H7 (cell line): Measurements from ENCODE around the gene RNF135. TPM values are rescaled to one million over a fixed set of nuclear protein-coding genes. Genes with fewer than 3 reads are reported as not detected.
"Not testable (repeated sequence)": the region's sequence is repeated elsewhere in the genome, so short reads cannot be mapped to it uniquely, and the experiment has no call there.

Experiments used
- DNase-seq: peaks from one replicate; pipeline ENCODE4 v3.0.0; 2012
- H3K27me3 ChIP-seq: 2 replicates; pipeline ENCODE4 v1.6.0; 2011; ENCODE audit warnings: mild to moderate bottlenecking, low read length; ENCODE audit not compliant: control insufficient read depth, insufficient read depth
- H3K36me3 ChIP-seq: replicated peaks from 2 replicates; pipeline ENCODE4 v1.5.1; 2011; ENCODE audit warnings: low read length; ENCODE audit not compliant: control insufficient read depth, insufficient read depth
- H3K4me3 ChIP-seq: 2 replicates; pipeline ENCODE4 v1.5.1; 2011; ENCODE audit warnings: low read depth, mild to moderate bottlenecking, control low read depth, low read length, moderate library complexity; ENCODE audit not compliant: insufficient read depth
- total RNA-seq: library from RNA; depleted of rRNA; stranded (reverse); fragments of >200 nt; shearing (Covaris generic); gene quantifications from 2 replicates; pipeline ENCODE4 v1.2.3, GENCODE V29; 2014

Gene RNF135
- total RNA-seq, 1 experiment from 2014 or later, result 9.8 TPM

- no peak overlapping the region for H3K4me3 ChIP-seq
- peaks cover 15% of the 10 kb centered on the region for H3K27me3 ChIP-seq
- no peak for DNase-seq
- H3K36me3 ChIP-seq, result no peaks in the 10 kb centered on the region; the same call in 1 of the 2 replicates
These were observed 33.3 kb downstream of the RNF135 start for GRCh38 chr17:31004160-31004559.

GRCh38 chr17:31007695-31008373 lies 37.0 kb downstream of the RNF135 start:
- DNase-seq, result no peak
- H3K4me3 ChIP-seq, result peak overlapping the region; percentile 61
- no peaks in the 10 kb centered on the region for H3K36me3 ChIP-seq
- H3K27me3 ChIP-seq, result peaks cover 21% of the 10 kb centered on the region

- no peaks in the 10 kb centered on the region for H3K36me3 ChIP-seq
These were observed 37.7 kb downstream of the RNF135 start for GRCh38 chr17:31008374-31009041.

GRCh38 chr17:31009042-31009702 lies 38.3 kb downstream of the RNF135 start:
- peaks cover 21% of the 10 kb centered on the region for H3K27me3 ChIP-seq
- DNase-seq, result peak; percentile 74
- not testable (repeated sequence) for H3K36me3 ChIP-seq
- H3K4me3 ChIP-seq, result peak overlapping the region; percentile 61

More at GRCh38 chr17:31008374-31009041, 37.7 kb downstream of the RNF135 start:
- DNase-seq, result peak; percentile 83
- peaks cover 21% of the 10 kb centered on the region for H3K27me3 ChIP-seq
- H3K4me3 ChIP-seq, result peak overlapping the region; percentile 61

- not testable (repeated sequence) for DNase-seq, H3K4me3 ChIP-seq, H3K36me3 ChIP-seq
- H3K27me3 ChIP-seq, result peaks cover 21% of the 10 kb centered on the region
These were observed 39.2 kb downstream of the RNF135 start for GRCh38 chr17:31010014-31010413.

- no peak overlapping the region for H3K4me3 ChIP-seq
- no peak for DNase-seq
- H3K36me3 ChIP-seq, result no peaks in the 10 kb centered on the region
- H3K27me3 ChIP-seq, result peaks cover 10% of the 10 kb centered on the region
These were observed 43.0 kb downstream of the RNF135 start for GRCh38 chr17:31013844-31014243.

- no peak for DNase-seq
- no peak overlapping the region for H3K4me3 ChIP-seq
These were observed 44.8 kb downstream of the RNF135 start for GRCh38 chr17:31015639-31016038.

GRCh38 chr17:31019004-31019403 lies 48.2 kb downstream of the RNF135 start:
- Histone ChIP-seq H3K36me3 (no peaks in the 10 kb centered on the region), H3K4me3 (no peak overlapping the region), H3K27me3 (no peaks in the 10 kb centered on the region)
- no peak for DNase-seq

More at GRCh38 chr17:31015639-31016038, 44.8 kb downstream of the RNF135 start:
- Histone ChIP-seq H3K36me3 (no peaks in the 10 kb centered on the region), H3K27me3 (no peaks in the 10 kb centered on the region)

GRCh38 chr17:31023171-31023570 lies 52.3 kb downstream of the RNF135 start:
- DNase-seq, H3K27me3 ChIP-seq, H3K36me3 ChIP-seq, H3K4me3 ChIP-seq: not testable (repeated sequence)

- no peaks in the 10 kb centered on the region for H3K36me3 ChIP-seq
- DNase-seq, result peak; percentile 11
- H3K4me3 ChIP-seq, result no peak overlapping the region
- no peaks in the 10 kb centered on the region for H3K27me3 ChIP-seq
These were observed 61.0 kb downstream of the RNF135 start for GRCh38 chr17:31031841-31032240.

GRCh38 chr17:31035611-31036010 lies 64.8 kb downstream of the RNF135 start:
- not testable (repeated sequence) for H3K4me3 ChIP-seq, H3K36me3 ChIP-seq, DNase-seq

GRCh38 chr17:31040837-31041236 lies 70.0 kb downstream of the RNF135 start:
- H3K36me3 ChIP-seq, H3K4me3 ChIP-seq, H3K27me3 ChIP-seq, DNase-seq: not testable (repeated sequence)

More at GRCh38 chr17:31035611-31036010, 64.8 kb downstream of the RNF135 start:
- not testable (repeated sequence) for H3K27me3 ChIP-seq

GRCh38 chr17:31042378-31042777 lies 71.5 kb downstream of the RNF135 start:
- DNase-seq, H3K27me3 ChIP-seq, H3K36me3 ChIP-seq, H3K4me3 ChIP-seq: not testable (repeated sequence)

- not testable (repeated sequence) for H3K27me3 ChIP-seq, DNase-seq, H3K36me3 ChIP-seq, H3K4me3 ChIP-seq
These were observed 76.1 kb downstream of the RNF135 start for GRCh38 chr17:31046856-31047425.
